NCI-H1092 (cell line): ENCODE data around the gene SLC6A18.
"Not testable (repeated sequence)": the region's sequence is repeated elsewhere in the genome, so short reads cannot be mapped to it uniquely, and the experiment has no call there.

Source experiments
- DNase-seq: peaks from one replicate; lab custom pipeline; 2025; lab: John Stamatoyannopoulos, UW

The SLC6A18 gene

GRCh38 chr5:1254196-1254595 is 29.0 kb downstream of the SLC6A18 start:
- no peak for DNase-seq

GRCh38 chr5:1255081-1255561 is 29.9 kb downstream of the SLC6A18 start:
- DNase-seq = no peak

- no peak for DNase-seq
These were observed 31.6 kb downstream of the SLC6A18 start for GRCh38 chr5:1256776-1257175.

- no peak for DNase-seq
These were observed 32.2 kb downstream of the SLC6A18 start for GRCh38 chr5:1257363-1257762.

- no peak for DNase-seq
These were observed 32.7 kb downstream of the SLC6A18 start for GRCh38 chr5:1257841-1258240.

DNA sequence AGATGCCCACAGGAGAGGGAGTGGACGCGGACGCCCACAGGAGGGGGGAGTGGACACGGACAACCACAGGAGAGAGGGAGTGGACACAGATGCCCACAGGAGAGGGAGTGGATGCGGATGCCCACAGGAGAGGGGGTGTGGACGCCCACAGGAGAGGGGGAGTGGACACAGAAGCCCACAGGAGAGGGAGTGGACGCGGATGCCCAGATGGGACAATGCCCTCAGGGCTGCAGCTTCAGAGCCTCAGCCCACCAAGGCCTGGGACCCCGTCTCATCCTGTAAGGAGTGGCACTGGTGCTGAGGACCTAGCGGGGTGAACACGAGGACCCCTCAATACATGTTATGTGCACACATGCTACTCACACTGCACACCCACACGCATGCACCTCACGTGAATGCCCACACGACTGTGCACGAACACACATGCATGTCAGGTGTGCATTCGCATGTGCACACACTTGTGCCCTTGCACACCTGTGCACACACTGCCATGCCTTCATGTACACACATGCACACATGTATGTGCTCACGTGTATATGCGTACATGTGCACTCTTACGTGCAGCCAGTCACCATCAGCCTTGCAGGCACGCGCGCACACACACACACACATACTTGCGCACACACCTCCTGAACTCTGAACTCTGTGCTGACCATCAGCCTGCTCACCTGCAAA is 34.8 kb downstream of the SLC6A18 start:
- DNase-seq = no peak

DNA sequence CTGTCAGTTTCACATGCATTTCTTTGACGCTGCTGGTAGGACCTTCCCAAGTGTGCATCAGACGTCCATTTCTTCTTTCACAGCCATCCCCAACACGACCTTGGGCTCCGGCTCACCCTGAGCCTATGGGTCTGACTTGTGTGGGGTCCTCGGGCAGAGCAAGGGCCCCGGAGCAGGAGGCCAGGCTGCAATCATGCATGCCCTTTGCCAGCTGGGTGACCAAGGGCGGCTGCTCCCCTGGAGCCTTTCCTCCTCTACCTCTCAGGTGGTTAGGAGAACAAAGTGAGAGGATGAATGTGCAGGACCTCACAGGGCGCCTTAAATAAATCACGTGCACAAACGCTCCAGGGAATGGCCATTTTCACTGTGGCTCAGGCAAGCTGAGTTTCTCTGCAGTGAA is 36.5 kb downstream of the SLC6A18 start:
- no peak for DNase-seq

DNA sequence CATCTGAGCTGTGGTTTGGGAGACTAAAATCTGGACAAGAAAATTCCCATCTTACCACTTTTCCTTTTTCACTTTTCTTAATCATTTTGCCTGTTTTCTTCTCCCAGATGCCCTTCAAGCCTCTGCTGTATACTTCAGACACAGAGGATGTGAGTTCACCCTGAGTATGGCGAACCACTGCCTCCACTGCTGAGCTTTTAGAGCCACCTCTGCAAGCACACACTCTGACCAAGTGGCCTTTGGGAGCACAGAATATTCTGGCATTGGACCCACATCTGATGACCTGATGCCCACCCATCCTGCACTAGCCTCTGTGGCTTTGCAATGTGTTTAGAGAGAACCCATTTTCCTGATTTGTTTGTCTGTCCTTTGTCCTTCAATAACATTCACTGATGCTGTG is 37.2 kb downstream of the SLC6A18 start:
- DNase-seq = no peak

GRCh38 chr5:1264211-1264610 is 39.0 kb downstream of the SLC6A18 start:
- no peak for DNase-seq

DNA sequence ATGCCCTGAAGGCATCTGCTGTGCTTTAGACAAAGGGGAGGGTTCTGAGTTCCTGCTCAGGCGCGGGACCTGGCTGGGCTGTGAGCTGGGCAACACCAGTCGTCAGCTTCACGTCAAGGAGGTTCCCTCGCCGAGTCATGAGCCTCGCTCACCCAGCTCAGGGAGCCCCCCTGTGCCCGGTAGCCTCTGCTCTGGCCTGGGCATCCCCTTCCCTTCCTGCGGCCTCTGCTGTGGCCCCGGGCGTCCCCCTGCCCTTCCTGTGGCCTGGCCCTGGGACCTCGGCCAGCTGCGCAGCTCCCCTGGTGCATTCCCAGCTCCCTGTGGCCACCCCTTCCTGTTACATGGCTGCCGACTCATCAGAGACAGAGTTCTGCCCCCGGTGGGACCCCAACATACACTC is 39.8 kb downstream of the SLC6A18 start:
- no peak for DNase-seq

DNA sequence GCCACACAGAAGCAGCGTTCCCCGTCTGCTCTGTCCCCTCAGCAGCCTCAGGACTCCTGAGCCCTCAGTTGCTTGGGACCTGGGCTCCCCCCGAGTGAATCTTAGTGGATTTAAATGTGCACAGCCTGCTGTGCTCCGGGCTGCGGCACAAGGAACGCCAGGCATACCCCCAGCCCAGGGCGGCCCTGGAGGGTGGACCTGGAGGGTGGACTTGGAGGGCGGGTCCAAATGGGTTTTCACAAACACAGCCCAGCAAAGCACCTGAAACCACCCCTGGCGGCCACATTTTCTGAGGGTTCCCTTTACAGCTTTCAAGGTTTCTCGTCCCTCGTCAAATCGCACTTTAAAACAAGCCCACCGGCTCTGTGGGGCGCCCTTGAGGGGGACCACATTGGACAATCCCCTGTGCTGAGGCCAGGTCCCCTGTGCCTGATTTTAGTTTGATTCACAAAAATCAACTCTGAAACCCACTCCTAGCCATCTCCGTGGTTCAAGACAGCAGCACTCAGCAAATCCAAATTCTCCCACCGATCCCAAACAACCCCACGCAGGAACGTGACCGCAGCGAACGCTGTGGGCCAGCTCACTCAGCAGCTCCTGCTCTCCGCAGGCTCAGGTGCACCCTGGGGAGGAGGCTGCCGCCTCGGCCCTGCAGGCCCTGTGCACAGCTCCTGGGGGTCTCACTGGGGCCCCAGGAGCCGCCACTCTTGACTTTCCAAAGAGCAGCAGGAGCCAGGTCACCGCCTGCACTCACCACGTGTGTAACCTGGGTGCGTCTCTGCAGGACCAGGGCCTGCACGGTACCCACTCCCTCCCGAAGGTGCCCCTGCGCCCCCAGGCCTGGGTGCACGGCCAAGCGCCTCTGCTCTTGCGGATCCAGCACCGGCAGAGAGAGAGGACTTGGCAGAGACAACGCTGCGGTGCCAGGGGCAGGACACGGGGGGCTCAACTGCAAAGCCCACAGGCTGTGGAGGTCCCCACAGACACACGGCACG is 40.6 kb downstream of the SLC6A18 start:
- DNase-seq = no peak

DNA sequence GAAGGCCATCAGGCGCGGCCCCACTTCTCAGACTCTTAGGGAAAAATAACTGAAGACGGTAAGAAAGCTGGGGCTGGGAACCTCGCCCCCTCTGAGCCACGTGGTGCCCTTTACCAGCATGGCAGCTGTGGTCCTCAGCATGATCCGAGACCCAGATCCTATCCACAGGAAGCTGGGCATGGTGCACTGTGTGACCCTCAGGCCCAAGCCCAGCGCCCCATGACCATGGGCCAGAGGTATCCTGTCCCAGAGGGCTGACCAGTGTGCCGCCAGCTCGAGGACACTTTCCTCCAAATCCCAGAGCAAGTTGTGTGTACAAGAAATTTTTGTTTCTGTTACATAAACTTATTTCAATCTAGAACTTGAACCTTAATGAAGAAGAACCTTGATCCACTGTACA is 41.6 kb downstream of the SLC6A18 start:
- no peak for DNase-seq

DNA sequence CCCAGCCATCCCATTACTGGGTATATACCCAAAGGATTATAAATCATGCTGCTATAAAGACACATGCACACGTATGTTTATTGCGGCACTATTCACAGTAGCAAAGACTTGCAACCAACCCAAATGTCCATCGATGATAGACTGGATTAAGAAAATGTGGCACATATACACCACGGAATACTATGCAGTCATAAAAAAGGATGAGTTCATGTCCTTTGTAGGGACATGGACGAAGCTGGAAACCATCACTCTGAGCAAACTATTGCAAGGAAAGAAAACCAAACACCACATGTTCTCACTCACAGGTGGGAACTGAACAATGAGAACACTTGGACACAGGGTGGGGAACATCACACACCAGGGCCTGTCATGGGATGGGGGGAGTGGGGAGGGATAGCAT is 42.3 kb downstream of the SLC6A18 start:
- DNase-seq = not testable (repeated sequence)

GRCh38 chr5:1268056-1268455 is 42.9 kb downstream of the SLC6A18 start:
- no peak for DNase-seq

DNA sequence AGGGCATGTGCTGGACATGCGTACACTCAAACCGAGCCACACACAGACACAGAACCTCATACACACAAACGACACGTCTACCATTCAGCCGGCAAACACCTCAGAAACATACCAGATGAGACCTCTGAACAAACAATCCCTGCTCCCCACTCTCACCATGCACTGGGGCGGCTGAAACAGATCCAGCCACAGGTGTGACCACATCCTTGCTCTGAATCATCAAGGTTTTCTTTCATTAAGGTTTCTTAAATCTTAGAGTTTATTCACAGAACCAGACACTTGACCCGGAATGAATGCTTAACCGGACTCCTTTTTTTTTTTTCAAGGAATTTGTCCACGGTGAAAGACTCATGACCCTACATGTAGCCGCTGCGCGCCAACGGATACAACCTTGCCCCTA is 43.5 kb downstream of the SLC6A18 start:
- no peak for DNase-seq

GRCh38 chr5:1270426-1270825 is 45.2 kb downstream of the SLC6A18 start:
- DNase-seq = no peak

GRCh38 chr5:1270933-1271914 is 46.0 kb downstream of the SLC6A18 start:
- no peak for DNase-seq

GRCh38 chr5:1272201-1272600 is 47.0 kb downstream of the SLC6A18 start:
- DNase-seq = no peak

- no peak for DNase-seq
These were observed 48.6 kb downstream of the SLC6A18 start for GRCh38 chr5:1273745-1274144.

GRCh38 chr5:1274471-1274870 is 49.3 kb downstream of the SLC6A18 start:
- DNase-seq = no peak

DNA sequence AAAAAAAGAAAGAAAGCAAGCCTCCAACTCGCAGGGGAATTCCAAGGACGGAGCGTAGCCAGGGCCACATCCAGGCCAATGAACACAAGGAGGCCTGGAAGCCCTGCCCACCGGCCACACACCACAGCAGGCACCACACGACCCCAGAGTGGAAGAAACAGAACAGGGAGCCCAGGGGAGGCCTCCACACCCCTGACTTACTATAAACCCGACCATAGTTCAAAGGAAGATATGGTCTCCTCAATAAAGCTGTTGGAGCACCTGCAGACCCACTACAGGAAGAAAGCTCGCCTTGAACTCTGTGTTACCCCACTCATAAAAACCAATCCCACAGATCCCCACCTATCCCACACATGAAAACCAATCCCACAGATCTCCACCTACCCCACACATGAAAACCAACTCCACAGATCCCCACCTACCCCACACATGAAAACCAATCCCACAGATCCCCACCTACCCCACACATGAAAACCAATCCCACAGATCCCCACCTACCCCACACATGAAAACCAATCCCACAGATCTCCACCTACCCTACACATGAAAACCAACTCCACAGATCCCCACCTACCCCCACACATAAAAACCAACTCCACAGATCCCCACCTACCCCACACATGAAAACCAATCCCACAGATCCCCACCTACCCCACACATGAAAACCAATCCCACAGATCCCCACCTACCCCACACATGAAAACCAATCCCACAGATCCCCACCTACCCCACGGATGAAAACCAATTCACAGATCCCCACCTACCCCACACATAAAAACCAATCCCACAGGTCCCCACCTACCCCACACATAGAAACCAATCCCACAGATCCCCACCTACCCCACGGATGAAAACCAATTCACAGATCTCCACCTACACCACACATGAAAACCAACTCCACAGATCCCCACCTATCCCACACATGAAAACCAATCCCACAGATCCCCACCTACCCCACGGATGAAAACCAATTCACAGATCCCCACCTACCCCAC is 50.5 kb downstream of the SLC6A18 start:
- not testable (repeated sequence) for DNase-seq
